H1 (cell line): Measurements from ENCODE around the gene PPP2R2D. TPM values are rescaled to one million over a fixed set of nuclear protein-coding genes. Genes with fewer than 3 reads are reported as not detected.

Experiments
- CEBPB ChIP-seq: IDR thresholded peaks from 2 replicates; pipeline ENCODE4 v1.6.1; 2012; ENCODE audit warnings: low read depth, low read length
- E2F6 ChIP-seq: IDR thresholded peaks from 2 replicates; pipeline ENCODE4 v1.6.1; 2012; ENCODE audit warnings: inconsistent platforms
- EP300 ChIP-seq, 2 experiments: IDR thresholded peaks; 1 replicate in 1 of 2; 2 replicates in 1 of 2; pipeline ENCODE4 v1.6.1; 2011 to 2012; ENCODE audit warnings: low read depth in 2 of 2, low read length in 2 of 2, mild to moderate bottlenecking in 2 of 2, borderline replicate concordance in 1 of 2, inconsistent platforms in 1 of 2, moderate library complexity in 1 of 2
- KDM4A ChIP-seq: IDR thresholded peaks from one replicate; pipeline ENCODE4 v1.7.1; 2012; ENCODE audit warnings: low read depth, mild to moderate bottlenecking, moderate library complexity, low read length, inconsistent platforms; ENCODE audit not compliant: severe bottlenecking
- MAFK ChIP-seq: IDR thresholded peaks from 2 replicates; pipeline ENCODE4 v1.6.1; 2012; ENCODE audit warnings: low read depth, mild to moderate bottlenecking, improper control_type of control experiment, low read length
- MAX ChIP-seq: IDR thresholded peaks from 2 replicates; pipeline ENCODE4 v1.6.1; 2012; ENCODE audit warnings: inconsistent platforms
- NRF1 ChIP-seq: IDR thresholded peaks from 2 replicates; pipeline ENCODE4 v1.6.1; 2011; ENCODE audit warnings: mild to moderate bottlenecking, low read depth, low read length, improper control_type of control experiment
- SIN3A ChIP-seq, 2 experiments: IDR thresholded peaks in 1 of 2; conservative IDR thresholded peaks in 1 of 2; 2 replicates each; pipeline ENCODE4 v1.6.1; 2011 to 2012; ENCODE audit warnings: low read length in 2 of 2, improper control_type of control experiment in 1 of 2, low read depth in 1 of 2, mild to moderate bottlenecking in 1 of 2
- SUZ12 ChIP-seq: fragments of 200-600 bp; sonication (generic); IDR thresholded peaks from 2 replicates; pipeline ENCODE4 v1.6.1; 2012; ENCODE audit warnings: mild to moderate bottlenecking, inconsistent platforms, low read length, moderate library complexity, mixed read lengths
- TAF7 ChIP-seq: optimal IDR thresholded peaks from 2 replicates; pipeline ENCODE3; 2011; ENCODE audit warnings: low read depth, mild to moderate bottlenecking, inconsistent platforms, low read length, moderate library complexity, borderline replicate concordance
- TCF12 ChIP-seq: IDR thresholded peaks from 2 replicates; pipeline ENCODE4 v1.6.1; 2011; ENCODE audit warnings: low read depth, mild to moderate bottlenecking, low read length
- polyA plus RNA-seq, 7 experiments: library from polyadenylated mRNA; depleted of rRNA in 3 of 7; stranded (reverse) in 5 of 7; unstranded in 2 of 7; fragments of >200 nt in 5 of 7; fragments of 200-250 nt in 2 of 7; gene quantifications; 1 replicate in 5 of 7; 2 replicates in 1 of 7; 4 replicates in 1 of 7; pipeline versions ENCODE4 v1.2.1 to v1.2.3, GENCODE V29; 2011 to 2013; ENCODE audit warnings: missing spikeins in 2 of 7, mixed read lengths in 2 of 7
- total RNA-seq: library from RNA; stranded (reverse); fragmentation: NEBNext Ultra II Directional; extraction: Animal tissue kit (Norgen Biotek cat#: 25700); gene quantifications from 2 replicates; pipeline ENCODE4 v1.2.1, GENCODE V29; 2021

Gene PPP2R2D
- total and polyA plus RNA-seq, 2 of the 8 experiments (the other 6 are each of a cell fraction or from before 2014, with no cell fraction given), result 25.4 to 32.8 TPM

GRCh38 chr10:131981429-131982184 is 80.8 kb downstream of the PPP2R2D start, which contains the start of gene BNIP3 (continued):
- TF ChIP-seq E2F6 (peak; percentile 81), CEBPB (no peak), MAFK (no peak; the same call in 1 of the 2 replicates), SUZ12 (peak; percentile 37; the same call in 1 of the 2 replicates), EP300 (IDR thresholded peaks at IDR 0.05; ENCODE audit: borderline replicate concordance in 1 of 2, low read depth in 2 of 2, low read length in 2 of 2) (no peak), KDM4A (peak; percentile 67), MAX (peak; percentile 97), SIN3A (conservative IDR thresholded peaks at IDR 0.05 in 1 of 2, IDR thresholded peaks at IDR 0.05 in 1 of 2; ENCODE audit: low read depth in 1 of 2, low read length in 2 of 2) (no peak), NRF1 (peak; percentile 83), TCF12 (no peak), TAF7 (no peak)
